CD4-positive, alpha-beta T cell (primary cell): ENCODE measurements around the gene FZR1. TPM values are rescaled to one million over a fixed set of nuclear protein-coding genes. Genes with fewer than 3 reads are reported as not detected.

Experiments used
- ATAC-seq: fragments of 200-7000 bp; cut with Tn5 transposase; one replicate; pipeline ENCODE4 v1.10.0; 2022; ENCODE audit warnings: mild to moderate bottlenecking; ENCODE audit not compliant: poor library complexity
- CTCF ChIA-PET: fragments of 350-600 bp; sonication (Branson Sonifier 250); formaldehyde crosslinking; loops from one replicate; lab custom pipeline; 2021; ENCODE audit warnings: antibody characterized with exemption, inconsistent platforms; lab: Charles Lee
- POLR2A ChIA-PET: fragments of 350-600 bp; sonication (Branson Sonifier 250); formaldehyde crosslinking; loops from one replicate; lab custom pipeline; 2021; ENCODE audit warnings: antibody characterized with exemption, inconsistent platforms; lab: Charles Lee
- DNase-seq, 14 experiments: peaks; one replicate each; pipeline ENCODE4 v3.0.0-alpha.2; 2013 to 2020; ENCODE audit warnings: mixed read lengths in 2 of 14
- H3K27ac ChIP-seq, 2 donors: one replicate each; pipeline versions ENCODE4 v1.5.1 to v1.7.0; 2013; ENCODE audit warnings: low read length in 2 of 2, low read depth in 1 of 2, mild to moderate bottlenecking in 1 of 2
- H3K27me3 ChIP-seq, 2 experiments: 1 replicate in 1 of 2; 2 replicates in 1 of 2; pipeline versions ENCODE4 v1.6.1 to v1.7.0; 2013; ENCODE audit warnings: low read length in 2 of 2, control low read depth in 1 of 2, mild to moderate bottlenecking in 1 of 2, moderate library complexity in 1 of 2; ENCODE audit not compliant: insufficient read depth in 2 of 2, control insufficient read depth in 1 of 2
- H3K36me3 ChIP-seq: one replicate; pipeline ENCODE4 v1.6.1; 2013; ENCODE audit warnings: low read length, control low read depth; ENCODE audit not compliant: insufficient read depth
- H3K4me1 ChIP-seq: one replicate; pipeline ENCODE4 v1.6.1; 2013; ENCODE audit warnings: low read length, control low read depth; ENCODE audit not compliant: insufficient read depth
- H3K4me3 ChIP-seq: one replicate; pipeline ENCODE4 v1.5.1; 2013; ENCODE audit warnings: mild to moderate bottlenecking, low read length, moderate library complexity
- H3K9me3 ChIP-seq, 2 experiments: 1 replicate in 1 of 2; 2 replicates in 1 of 2; pipeline versions ENCODE4 v1.6.1 to v1.7.0; 2013; ENCODE audit warnings: low read length in 2 of 2, mild to moderate bottlenecking in 2 of 2, control low read depth in 1 of 2, moderate library complexity in 1 of 2; ENCODE audit not compliant: control insufficient read depth in 1 of 2, insufficient read depth in 1 of 2
- H3K27ac Mint-ChIP-seq: one replicate; pipeline ENCODE4 v1.8.0; 2020; ENCODE audit warnings: mixed read lengths
- H3K27me3 Mint-ChIP-seq: one replicate; pipeline ENCODE4 v1.8.0; 2021; ENCODE audit warnings: mixed read lengths
- H3K36me3 Mint-ChIP-seq: one replicate; pipeline ENCODE4 v1.8.0; 2021; ENCODE audit warnings: low read depth, mixed read lengths
- H3K4me1 Mint-ChIP-seq: one replicate; pipeline ENCODE4 v1.8.0; 2021; ENCODE audit warnings: low read depth, mixed read lengths
- H3K4me3 Mint-ChIP-seq: one replicate; pipeline ENCODE4 v1.8.0; 2020; ENCODE audit warnings: mild to moderate bottlenecking, mixed read lengths
- H3K9me3 Mint-ChIP-seq: one replicate; pipeline ENCODE4 v1.8.0; 2020; ENCODE audit warnings: mixed read lengths
- CTCF ChIP-seq: fragments of 200-600 bp; IDR thresholded peaks from one replicate; pipeline ENCODE4 v1.8.0; 2022; ENCODE audit warnings: antibody characterized with exemption, mild to moderate bottlenecking
- intact Hi-C, 2 experiments: fragments of 100-400 bp; cut with DNase I in 1 of 2; cut with micrococcal nuclease in 1 of 2; formaldehyde crosslinking; loops; one replicate each; pipeline versions ENCODE4 v1.15.1 to v1.9.0; 2023 to 2025; cut with DNase I, micrococcal nuclease
- total RNA-seq, 174 experiments: library from RNA in 2 of 174; stranded (reverse) in 2 of 174; gene quantifications; one replicate each; pipeline ENCODE4 v1.2.3 and lab custom pipeline; 2021 to 2026

The FZR1 gene
- total RNA-seq, 2 experiments from 2014 or later: 109 to 116 TPM

DNA sequence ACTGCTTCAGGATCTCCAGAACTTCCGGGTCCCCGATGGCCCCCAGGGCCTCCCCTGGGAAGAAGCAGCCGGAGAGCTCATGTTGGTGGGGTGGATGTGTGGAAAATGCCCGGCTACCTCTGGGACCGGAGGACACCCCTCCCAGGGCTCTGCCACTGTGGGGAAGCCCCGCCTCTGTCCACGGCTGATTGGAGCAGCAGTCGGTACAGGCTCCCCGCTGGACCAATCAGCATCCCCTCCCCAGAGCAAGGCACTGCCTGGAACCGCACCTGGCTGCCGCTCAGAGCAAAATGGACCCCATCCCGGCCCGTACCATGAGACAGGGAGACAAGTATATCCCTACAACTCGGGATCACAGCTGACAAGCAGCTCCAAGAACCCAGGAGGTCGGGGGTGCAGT is 12.1 kb upstream of the FZR1 start:
- ATAC-seq: peak; percentile 78
- Mint-ChIP-seq H3K4me3 (no peak overlapping the region), H3K4me1 (peaks cover 17% of the 10 kb centered on the region), H3K36me3 (peaks cover 38% of the 10 kb centered on the region), H3K27ac (no peak overlapping the region), H3K27me3 (no peaks in the 10 kb centered on the region), H3K9me3 (no peaks in the 10 kb centered on the region)
- peak in 5 of 14 experiments; percentile 20 to 62 (median 31) for DNase-seq
- POLR2A ChIA-PET: interaction anchor here (0.7 kb wide), 1 partner anchor 12 kb away, joined by 3 read pairs; no protein-coding TSS in a partner anchor
- H3K27me3 ChIP-seq: no peaks in the 10 kb centered on the region
- no peak for TF ChIP-seq CTCF
- intact Hi-C loops: no loop called here
- peaks cover 38% of the 10 kb centered on the region for H3K36me3 ChIP-seq
- no peaks in the 10 kb centered on the region for H3K9me3 ChIP-seq
- CTCF ChIA-PET: interaction anchor here (0.6 to 1.4 kb wide), 3 partner anchors 9 to 21 kb away, joined by 3 to 6 read pairs (median 3); no protein-coding TSS in a partner anchor
- H3K27ac ChIP-seq: no peak overlapping the region
- H3K4me3 ChIP-seq: no peak overlapping the region
- peaks cover 18% of the 10 kb centered on the region for H3K4me1 ChIP-seq

DNA sequence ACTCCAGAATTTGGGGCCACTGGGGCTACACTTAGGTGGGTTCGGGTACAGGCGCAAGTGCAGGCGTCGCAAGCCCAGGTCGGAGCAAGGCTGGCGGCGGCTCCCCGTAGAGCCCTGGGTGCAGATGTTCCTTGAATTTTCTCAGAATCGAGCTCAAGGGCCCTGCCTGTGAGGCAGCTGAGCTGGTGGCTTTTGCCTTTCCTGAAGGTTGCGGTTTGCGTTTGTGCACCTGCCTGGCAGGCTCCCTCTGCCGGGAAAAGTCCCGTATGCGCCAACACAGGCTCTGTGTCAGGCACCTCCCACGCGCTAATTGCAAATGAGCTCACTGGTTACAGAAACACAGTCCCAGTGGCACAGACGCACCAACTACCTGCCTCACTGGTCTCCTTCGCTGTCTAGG is 11.6 kb upstream of the FZR1 start:
- Mint-ChIP-seq H3K9me3 (no peaks in the 10 kb centered on the region), H3K27me3 (no peaks in the 10 kb centered on the region), H3K36me3 (peaks cover 38% of the 10 kb centered on the region), H3K4me3 (no peak overlapping the region), H3K4me1 (peaks cover 20% of the 10 kb centered on the region), H3K27ac (no peak overlapping the region)
- Histone ChIP-seq H3K9me3 (no peaks in the 10 kb centered on the region), H3K27me3 (no peaks in the 10 kb centered on the region), H3K27ac (peak overlapping the region in 1 of 2 donors; percentile 22), H3K4me3 (no peak overlapping the region), H3K36me3 (peaks cover 38% of the 10 kb centered on the region), H3K4me1 (peaks cover 23% of the 10 kb centered on the region)
- TF ChIP-seq CTCF: no peak
- intact Hi-C loops: no loop called here
- ATAC-seq (peak; percentile 80), DNase-seq (peak in 11 of 14 experiments; percentile 9 to 81 (median 42))
- ChIA-PET CTCF (interaction anchor here (0.6 to 1.4 kb wide), 4 partner anchors 10 to 471 kb away, joined by 3 to 6 read pairs (median 3); no protein-coding TSS in a partner anchor), POLR2A (interaction anchor here (0.7 kb wide), 1 partner anchor 11 kb away, joined by 3 read pairs; no protein-coding TSS in a partner anchor)

DNA sequence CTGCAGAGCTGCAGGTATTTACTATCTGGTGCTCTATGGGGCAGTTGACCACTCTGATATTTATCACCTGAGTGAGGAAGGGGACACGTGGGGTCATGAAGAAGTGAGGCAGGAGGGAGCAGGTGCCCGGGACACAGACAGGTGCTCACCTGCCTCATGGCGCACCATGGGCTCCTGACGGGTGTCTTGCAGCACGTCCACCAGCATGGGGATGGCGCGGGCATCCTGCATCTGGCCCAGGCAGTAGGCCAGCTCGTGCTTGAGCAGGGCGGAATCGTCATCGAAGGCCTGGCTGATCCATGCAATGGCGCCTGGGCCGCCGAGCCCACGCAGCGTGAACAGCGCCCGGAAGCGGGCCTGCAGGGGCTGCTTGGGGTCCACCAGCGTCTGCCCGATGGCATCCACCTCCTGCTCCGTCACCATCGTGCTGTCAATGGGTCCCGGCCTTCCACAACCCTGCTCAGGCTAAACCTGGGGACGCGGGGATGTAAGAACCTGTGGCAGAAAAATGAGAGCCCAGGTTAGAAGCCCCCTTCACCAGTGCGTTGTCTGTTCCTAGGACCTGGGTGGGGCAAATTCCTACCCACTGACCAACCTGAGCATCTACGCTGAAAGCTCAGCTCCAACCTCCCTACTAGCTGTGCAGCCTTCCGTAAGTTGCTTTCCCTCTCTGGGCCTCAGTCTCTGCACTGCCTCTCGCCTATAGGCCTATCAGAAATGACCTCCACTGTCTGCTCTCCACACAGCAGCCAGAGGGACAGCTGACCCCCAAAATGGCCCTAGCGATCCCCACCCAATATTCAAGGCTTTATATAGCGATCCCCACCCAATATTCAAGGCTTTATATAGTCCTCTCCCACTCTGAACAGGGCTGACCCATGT is 9.5 kb upstream of the FZR1 start:
- Mint-ChIP-seq H3K27me3 (no peaks in the 10 kb centered on the region), H3K4me3 (peak overlapping the region; percentile 51), H3K36me3 (peaks cover 41% of the 10 kb centered on the region), H3K27ac (no peak overlapping the region), H3K4me1 (peaks cover 28% of the 10 kb centered on the region), H3K9me3 (no peaks in the 10 kb centered on the region)
- Histone ChIP-seq H3K36me3 (peaks cover 34% of the 10 kb centered on the region), H3K27ac (no peak overlapping the region), H3K27me3 (no peaks in the 10 kb centered on the region), H3K4me3 (no peak overlapping the region), H3K9me3 (no peaks in the 10 kb centered on the region), H3K4me1 (peaks cover 43% of the 10 kb centered on the region)
- DNase-seq: peak in 1 of 14 experiments; percentile 26
- intact Hi-C loops: no loop called here
- TF ChIP-seq CTCF: no peak
- ChIA-PET CTCF (no interaction called here), POLR2A (no interaction called here)
- no peak for ATAC-seq
